GM12891 (cell line): ENCODE data around the gene ZNF668.
A peak's percentile ranks its signal among the peaks of the same experiment; 100 is the strongest.

Source experiments
- DNase-seq: peaks from one replicate; pipeline ENCODE4 v3.0.0; 2011; ENCODE audit warnings: low spot score; ENCODE audit not compliant: insufficient read length
- FAIRE-seq: peaks from 2 replicates; lab custom pipeline; 2011; peaks lifted over from hg19 to GRCh38; lab: Jason Lieb, UNC
- PAX5 ChIP-seq: IDR thresholded peaks from 2 replicates; pipeline ENCODE4 v1.6.1; 2011; ENCODE audit warnings: low read length, moderate library complexity, mild to moderate bottlenecking; ENCODE audit not compliant: insufficient read depth, severe bottlenecking
- POLR2A ChIP-seq: IDR thresholded peaks from 2 replicates; pipeline ENCODE4 v1.6.1; 2011; ENCODE audit warnings: low read depth, low read length, control low read depth
- POLR2AphosphoS5 ChIP-seq: IDR thresholded peaks from 2 replicates; pipeline ENCODE4 v1.6.1; 2011; ENCODE audit warnings: low read depth, low read length, control low read depth
- POU2F2 ChIP-seq: IDR thresholded peaks from 2 replicates; pipeline ENCODE4 v1.6.1; 2011; ENCODE audit warnings: low read depth, mild to moderate bottlenecking, control low read depth, low read length, moderate library complexity
- SPI1 ChIP-seq: IDR thresholded peaks from 2 replicates; pipeline ENCODE4 v1.6.1; 2011; ENCODE audit warnings: low read depth, low read length, control low read depth
- TAF1 ChIP-seq: IDR thresholded peaks from 2 replicates; pipeline ENCODE4 v1.6.1; 2011; ENCODE audit warnings: low read depth, low read length, control low read depth

Gene ZNF668

DNA sequence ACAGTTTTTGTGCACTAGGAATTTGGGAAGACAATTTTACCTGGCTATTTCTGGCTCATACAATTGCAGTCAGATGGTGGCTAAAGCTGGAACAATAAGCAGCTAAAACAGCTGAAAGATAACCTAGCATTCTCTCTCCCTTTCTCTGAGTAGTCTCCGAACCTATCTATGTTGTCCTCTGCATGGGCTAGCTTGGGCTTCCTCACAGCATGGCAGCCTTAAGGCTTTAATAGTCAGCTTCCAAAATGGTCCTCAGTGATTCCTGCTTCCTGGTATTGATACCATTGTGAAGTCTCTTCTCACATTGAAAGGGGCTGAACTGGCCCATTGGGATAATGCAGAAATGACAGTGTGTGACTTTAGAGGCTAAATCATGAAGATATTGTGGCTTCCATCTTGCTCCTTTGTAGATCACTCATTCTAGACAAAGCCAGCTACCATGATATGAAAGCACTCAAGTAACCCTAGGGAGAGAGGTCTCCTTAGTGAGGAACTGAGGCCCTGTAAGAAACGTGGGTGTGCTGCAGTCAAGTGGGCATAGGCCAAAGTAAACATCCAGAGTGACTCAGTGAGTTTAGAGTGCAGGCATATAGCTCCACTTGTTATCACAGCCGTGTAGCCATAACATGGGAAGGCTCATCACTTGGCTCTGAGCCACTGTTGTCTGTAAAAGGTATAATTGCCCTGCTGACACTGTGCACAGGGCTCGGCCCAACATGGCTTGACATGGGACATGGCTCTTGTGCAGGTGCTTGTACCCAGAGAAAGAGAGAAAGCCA, 26.0 kb upstream of the ZNF668 start:
- TF ChIP-seq POU2F2: no peak
- no peak for TF ChIP-seq TAF1
- TF ChIP-seq POLR2A: no peak
- TF ChIP-seq POLR2AphosphoS5: no peak
- TF ChIP-seq PAX5: no peak
- TF ChIP-seq SPI1: no peak
- FAIRE-seq (no peak), DNase-seq (no peak)

DNA sequence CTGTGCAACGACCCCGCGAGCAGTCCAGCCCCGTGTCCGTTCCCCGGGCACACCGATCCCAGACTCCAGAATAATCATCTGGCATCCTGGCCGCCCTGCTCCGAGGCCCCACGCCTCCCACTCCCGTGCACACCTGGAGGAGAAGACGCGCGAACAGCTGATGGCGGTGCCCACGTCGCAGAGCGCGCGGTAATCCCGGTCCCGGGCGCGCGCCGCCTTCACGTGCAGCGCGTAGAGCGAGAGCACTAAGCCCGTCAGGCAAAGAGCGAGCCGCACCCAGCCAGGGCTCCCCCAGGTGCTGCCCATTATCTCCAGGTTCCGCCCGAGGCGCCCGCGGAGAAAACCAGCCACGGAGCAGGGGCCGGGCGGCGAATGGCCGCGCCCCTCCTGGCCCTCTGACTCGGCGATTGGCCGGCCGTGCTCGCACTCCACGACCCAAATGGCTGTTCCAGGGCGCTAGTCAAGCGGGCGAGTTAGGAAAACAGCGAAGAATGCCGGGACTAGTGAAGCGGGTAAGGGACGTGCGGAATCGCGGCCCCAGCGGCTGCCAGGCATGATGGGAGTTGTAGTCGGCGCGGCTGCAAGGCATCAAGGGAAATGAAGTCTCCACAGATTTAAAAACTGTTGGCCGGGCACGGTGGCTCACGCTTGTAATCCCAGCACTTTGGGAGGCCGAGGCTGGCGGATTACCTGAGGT, 20.5 kb upstream of the ZNF668 start, which contains the start of gene VKORC1:
VKORC1 (minus strand) TSS at position 374 of the 697 bp plus-strand sequence; CDS start at position 306, 68 bp downstream.
- DNase-seq: peak; percentile 92
- peak; percentile 98 for FAIRE-seq
- TF ChIP-seq TAF1 (peak; percentile 51; the same call in 1 of the 2 replicates), POLR2AphosphoS5 (0 out of 2 replicates have a peak, but pooled peaks have one; percentile 26), POLR2A (peak; percentile 33; the same call in 1 of the 2 replicates), POU2F2 (no peak), SPI1 (no peak), PAX5 (peak; percentile 39)

DNA sequence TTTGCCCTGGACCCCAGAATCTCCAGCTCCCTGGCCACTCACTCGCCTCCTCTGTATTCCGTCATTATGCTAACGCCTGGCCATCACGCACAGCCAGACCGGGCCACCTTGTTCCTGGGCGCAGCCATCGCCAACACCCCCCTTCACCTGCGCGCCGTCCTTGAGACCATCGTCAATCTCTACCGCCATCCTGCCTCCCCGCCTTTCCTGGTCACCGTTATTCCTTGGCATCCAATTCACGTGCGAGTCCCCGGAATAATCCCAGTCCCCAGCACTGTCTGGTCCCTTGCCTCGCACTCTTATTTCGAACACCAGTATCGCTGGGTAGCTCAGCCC, 20.0 kb upstream of the ZNF668 start:
- DNase-seq (no peak), FAIRE-seq (peak; percentile 20)
- TF ChIP-seq TAF1 (no peak), POU2F2 (no peak), SPI1 (no peak), POLR2A (no peak), POLR2AphosphoS5 (no peak), PAX5 (no peak)

DNA sequence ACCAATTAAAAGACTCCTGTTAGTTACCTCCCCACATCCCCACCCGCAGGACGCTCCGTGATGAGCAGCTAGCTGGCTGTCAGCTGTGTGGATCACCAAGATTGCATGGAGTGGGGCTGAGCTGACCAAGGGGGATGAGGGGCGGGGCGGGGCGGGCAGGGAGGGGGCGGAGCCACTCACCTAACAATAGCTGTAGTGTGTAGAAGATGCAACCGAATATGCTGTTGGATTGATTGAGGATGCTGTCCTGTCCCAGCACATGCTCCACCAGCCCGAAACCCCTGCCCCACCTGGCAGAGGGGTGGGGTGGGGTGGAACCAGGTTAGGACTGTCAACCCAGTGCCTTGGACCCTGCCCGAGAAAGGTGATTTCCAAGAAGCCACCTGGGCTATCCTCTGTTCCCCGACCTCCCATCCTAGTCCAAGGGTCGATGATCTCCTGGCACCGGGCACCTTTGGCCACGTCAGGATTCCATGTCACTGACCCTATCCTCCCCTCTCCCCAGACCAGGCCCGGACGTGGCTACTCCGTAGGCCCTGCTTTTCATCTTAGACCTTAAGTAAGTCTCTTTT, 19.2 kb upstream of the ZNF668 start:
- DNase-seq (no peak), FAIRE-seq (peak; percentile 38)
- TF ChIP-seq POLR2AphosphoS5 (no peak), SPI1 (no peak), TAF1 (no peak), POLR2A (no peak), POU2F2 (no peak), PAX5 (no peak)

DNA sequence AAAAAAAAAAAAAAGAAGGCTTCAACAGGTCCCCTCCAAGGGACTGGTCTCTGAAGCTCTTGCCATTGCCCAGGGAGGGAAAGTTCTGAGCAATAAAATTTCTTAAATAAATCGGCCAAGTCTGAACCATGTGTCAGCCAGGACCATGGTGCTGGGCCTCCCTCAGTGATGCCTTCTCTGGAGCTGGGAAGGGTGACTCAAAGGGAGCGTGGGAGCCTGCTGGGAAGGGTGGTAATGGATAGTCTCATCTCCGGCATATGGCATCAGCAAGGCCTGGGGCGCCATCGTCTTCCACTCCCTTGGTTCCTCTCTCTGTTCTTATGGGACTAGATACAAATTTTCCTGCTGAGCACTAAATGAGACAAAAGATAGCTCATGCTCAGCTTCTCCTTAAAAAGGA, 18.3 kb upstream of the ZNF668 start:
- no peak for FAIRE-seq
- no peak for DNase-seq
- no peak for TF ChIP-seq TAF1
- TF ChIP-seq POLR2AphosphoS5: no peak
- TF ChIP-seq POU2F2: no peak
- TF ChIP-seq PAX5: no peak
- TF ChIP-seq POLR2A: no peak
- no peak for TF ChIP-seq SPI1

DNA sequence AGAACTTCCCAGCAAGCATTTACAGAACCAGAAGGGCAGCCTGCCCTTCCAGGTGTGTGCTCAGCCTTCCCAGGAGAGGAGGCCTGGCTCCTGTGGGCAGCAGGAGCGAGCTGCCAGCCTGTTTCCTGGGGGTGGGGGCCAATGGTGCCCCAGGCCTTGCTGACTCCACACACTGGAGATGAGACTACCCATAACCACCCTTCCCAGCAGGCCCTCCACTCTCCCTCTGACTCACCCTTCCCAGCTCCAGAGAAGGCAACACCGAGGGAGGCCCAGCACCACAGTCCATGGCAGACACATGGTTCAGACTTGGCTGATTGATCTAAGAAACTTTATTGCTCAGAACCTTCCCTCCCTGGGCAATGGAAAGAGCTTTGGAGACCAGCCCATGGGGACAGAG, 16.5 kb upstream of the ZNF668 start:
- FAIRE-seq (no peak), DNase-seq (no peak)
- no peak for TF ChIP-seq POLR2A

DNA sequence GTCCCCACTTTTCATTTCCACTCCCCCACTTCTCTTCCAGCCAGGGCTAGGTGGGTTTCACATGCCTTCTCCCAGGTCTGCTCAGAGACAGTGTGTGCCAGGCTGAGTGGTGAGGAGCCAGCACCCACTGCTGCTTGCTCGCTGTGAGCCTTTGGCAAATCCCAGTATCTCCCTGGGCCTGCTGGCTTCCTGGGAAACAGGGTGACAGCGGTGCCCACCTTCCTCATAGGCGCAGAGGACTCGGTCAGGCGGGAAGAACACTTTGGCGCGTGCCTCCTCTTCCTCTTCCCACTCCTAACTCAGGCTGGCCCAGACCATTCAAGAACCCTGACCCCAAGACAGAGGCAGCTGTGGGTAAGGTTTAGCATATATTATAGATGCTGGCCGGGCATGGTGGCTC, 15.2 kb upstream of the ZNF668 start:
- TF ChIP-seq POU2F2 (no peak), SPI1 (no peak), TAF1 (no peak), POLR2A (no peak), POLR2AphosphoS5 (no peak), PAX5 (no peak)
- no peak for FAIRE-seq
- DNase-seq: no peak

DNA sequence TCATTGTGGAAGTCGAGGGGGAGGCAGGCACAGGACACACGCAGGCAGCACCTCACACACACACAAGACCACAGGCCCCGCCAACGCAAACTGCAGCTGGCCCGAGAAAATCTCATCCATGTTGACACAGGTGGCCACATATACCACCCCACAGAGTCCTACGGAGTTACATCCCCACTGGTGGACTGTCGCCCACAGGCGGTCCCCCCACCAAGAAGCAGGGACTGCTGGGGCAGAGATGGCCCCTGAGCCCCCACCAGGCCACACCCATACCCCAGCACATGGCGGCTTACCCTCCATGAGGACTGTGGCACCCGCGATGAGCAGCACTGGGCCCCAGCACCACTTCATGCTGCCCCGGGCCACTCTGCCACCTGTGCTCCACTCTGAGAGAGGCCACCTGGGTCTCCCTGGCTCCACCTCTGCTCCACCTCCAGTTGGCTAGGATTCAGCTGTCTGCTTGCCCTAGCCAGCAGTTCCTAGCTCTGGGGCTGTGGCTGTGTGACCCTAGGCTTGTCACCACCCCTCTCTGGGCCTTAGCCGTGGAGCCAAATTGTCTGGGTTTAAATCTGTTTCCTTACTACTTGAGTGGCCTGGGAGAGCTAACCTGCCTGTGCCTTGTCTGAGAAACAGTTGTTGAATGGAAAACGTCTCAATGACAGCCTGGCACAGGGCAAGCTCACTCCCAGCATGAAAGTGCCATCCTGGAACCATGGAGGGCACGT, 14.6 kb upstream of the ZNF668 start, which contains the start of gene PRSS53:
PRSS53 (minus strand) TSS at position 485 of the 725 bp plus-strand sequence; CDS start at position 351, 134 bp downstream.
- FAIRE-seq (no peak), DNase-seq (no peak)
- TF ChIP-seq PAX5: no peak
- no peak for TF ChIP-seq SPI1
- TF ChIP-seq TAF1: no peak
- TF ChIP-seq POLR2A: no peak
- no peak for TF ChIP-seq POU2F2
- TF ChIP-seq POLR2AphosphoS5: no peak

DNA sequence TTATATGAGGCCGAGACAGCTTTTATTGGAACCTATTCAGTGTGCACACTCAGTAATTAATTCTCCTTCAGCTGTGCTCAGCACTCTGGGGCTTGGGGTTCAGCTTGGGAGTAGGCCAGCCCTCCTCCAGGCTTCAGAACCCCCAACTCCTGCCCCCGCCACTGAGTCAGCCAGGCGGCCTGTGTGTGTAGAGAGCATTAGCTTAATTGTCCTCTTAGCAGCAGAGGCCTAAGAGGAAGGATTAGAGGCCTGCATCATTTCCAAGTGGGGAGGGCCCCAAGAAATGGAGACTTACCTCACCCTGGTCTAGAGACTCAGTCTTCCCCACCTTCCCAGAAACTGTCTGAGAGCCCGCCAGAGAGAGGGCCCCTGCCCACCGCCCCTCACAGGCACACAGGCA, 13.9 kb upstream of the ZNF668 start:
- no peak for TF ChIP-seq POU2F2
- no peak for TF ChIP-seq TAF1
- TF ChIP-seq POLR2A: no peak
- no peak for TF ChIP-seq SPI1
- TF ChIP-seq POLR2AphosphoS5: no peak
- no peak for TF ChIP-seq PAX5
- FAIRE-seq (no peak), DNase-seq (no peak)
